Astrocyte (in vitro differentiated cells and primary cell): ENCODE data around the gene IPPK.

Experiments
- EZH2 ChIP-seq: IDR thresholded peaks from 2 replicates; pipeline ENCODE4 v1.6.1; 2012; ENCODE audit warnings: mild to moderate bottlenecking, low read length, inconsistent platforms; ENCODE audit not compliant: insufficient read depth
- TF ChIP-seq, protein P1 (sequence below): IDR thresholded peaks from 2 replicates; pipeline ENCODE4 v1.5.1; 2011; ENCODE audit warnings: low read depth, mild to moderate bottlenecking, inconsistent platforms, low read length, moderate library complexity; ENCODE audit not compliant: insufficient read depth

DNA sequence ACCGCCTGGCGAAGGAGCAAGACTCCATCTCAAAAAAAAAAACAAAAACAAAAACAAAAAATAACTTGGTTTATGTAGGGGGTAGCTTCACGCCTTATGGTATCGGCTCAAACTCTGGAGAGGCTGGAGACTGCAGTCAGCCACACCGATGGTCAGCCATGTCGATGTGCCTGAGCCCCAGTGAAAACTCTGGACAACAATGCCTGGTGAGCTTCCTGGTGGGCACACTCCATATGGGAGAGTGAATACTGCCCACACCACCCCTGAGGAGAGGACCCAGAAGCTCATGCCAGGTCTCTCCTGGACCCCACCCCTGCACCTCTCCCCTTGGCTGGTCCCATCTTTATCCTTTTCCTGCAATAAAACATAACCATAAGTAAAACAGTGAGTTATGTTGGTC lies 19.6 kb downstream of the IPPK start:
- TF ChIP-seq EZH2, result no peak
- TF ChIP-seq, protein P1, sequence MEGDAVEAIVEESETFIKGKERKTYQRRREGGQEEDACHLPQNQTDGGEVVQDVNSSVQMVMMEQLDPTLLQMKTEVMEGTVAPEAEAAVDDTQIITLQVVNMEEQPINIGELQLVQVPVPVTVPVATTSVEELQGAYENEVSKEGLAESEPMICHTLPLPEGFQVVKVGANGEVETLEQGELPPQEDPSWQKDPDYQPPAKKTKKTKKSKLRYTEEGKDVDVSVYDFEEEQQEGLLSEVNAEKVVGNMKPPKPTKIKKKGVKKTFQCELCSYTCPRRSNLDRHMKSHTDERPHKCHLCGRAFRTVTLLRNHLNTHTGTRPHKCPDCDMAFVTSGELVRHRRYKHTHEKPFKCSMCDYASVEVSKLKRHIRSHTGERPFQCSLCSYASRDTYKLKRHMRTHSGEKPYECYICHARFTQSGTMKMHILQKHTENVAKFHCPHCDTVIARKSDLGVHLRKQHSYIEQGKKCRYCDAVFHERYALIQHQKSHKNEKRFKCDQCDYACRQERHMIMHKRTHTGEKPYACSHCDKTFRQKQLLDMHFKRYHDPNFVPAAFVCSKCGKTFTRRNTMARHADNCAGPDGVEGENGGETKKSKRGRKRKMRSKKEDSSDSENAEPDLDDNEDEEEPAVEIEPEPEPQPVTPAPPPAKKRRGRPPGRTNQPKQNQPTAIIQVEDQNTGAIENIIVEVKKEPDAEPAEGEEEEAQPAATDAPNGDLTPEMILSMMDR, result no peak
